GM06990 (cell line): ENCODE measurements around the gene PIGM.

ENCODE experiments used
- DNase-seq: peaks from one replicate; pipeline ENCODE4 v3.0.0-alpha.2; 2011; ENCODE audit not compliant: insufficient read length; ENCODE audit errors: extremely low read depth
- H3K27me3 ChIP-seq: replicated peaks from 2 replicates; pipeline ENCODE4 v1.6.0; 2011; ENCODE audit warnings: low read length; ENCODE audit not compliant: control insufficient read depth, insufficient read depth
- H3K36me3 ChIP-seq: 2 replicates; pipeline ENCODE4 v1.5.1; 2011; ENCODE audit warnings: low read length; ENCODE audit not compliant: control insufficient read depth, insufficient read depth
- H3K4me3 ChIP-seq: replicated peaks from 2 replicates; pipeline ENCODE4 v1.5.1; 2011; ENCODE audit warnings: low read depth, mild to moderate bottlenecking, control low read depth, low read length
- TF ChIP-seq, protein P1 (sequence below): IDR thresholded peaks from 2 replicates; pipeline ENCODE4 v1.5.1; 2011; ENCODE audit warnings: low read length, control low read depth, mild to moderate bottlenecking, inconsistent platforms; ENCODE audit not compliant: insufficient read depth, poor library complexity, severe bottlenecking

The PIGM gene

DNA sequence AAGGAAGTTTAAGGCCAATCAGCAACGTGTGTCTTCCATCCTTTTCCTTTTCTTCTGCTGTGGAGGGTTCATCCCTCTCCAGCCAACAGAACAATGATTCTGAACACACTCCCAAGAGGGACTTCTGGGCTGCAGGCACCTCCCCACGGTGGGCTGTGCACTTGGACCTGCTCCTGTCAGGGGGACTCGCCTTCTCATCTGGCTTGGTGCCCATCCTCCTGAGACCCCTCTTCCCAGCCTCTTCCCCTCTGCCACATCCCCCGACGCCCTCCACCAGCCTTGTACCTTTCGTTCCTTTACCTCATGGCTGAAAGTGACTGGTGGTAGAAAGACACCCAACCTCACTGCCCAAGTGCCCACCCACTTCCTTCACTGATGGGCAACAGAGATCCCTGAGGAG lies 51.7 kb downstream of the PIGM start:
- Histone ChIP-seq H3K36me3 (no peaks in the 10 kb centered on the region), H3K27me3 (peaks cover 3% of the 10 kb centered on the region)
- DNase-seq = no peak

DNA sequence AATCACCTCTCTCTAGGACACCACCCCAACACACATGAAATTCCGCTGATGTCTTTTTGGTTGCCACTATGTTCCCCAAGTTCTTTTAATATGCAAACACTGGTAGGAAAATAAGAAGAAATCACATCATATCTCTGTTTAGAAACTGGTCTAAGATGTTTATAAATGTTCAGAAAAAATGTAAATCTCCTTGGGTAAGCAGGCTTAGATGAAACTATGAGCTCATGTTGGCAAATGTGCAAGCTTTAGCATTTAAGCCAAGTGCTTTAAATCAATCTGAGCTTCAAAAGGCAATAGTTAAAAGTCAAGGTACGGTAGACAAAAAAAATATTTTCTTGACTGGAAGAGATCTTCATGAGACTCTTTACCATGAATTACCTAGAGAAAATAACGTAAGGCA lies 52.5 kb downstream of the PIGM start:
- TF ChIP-seq, protein P1, sequence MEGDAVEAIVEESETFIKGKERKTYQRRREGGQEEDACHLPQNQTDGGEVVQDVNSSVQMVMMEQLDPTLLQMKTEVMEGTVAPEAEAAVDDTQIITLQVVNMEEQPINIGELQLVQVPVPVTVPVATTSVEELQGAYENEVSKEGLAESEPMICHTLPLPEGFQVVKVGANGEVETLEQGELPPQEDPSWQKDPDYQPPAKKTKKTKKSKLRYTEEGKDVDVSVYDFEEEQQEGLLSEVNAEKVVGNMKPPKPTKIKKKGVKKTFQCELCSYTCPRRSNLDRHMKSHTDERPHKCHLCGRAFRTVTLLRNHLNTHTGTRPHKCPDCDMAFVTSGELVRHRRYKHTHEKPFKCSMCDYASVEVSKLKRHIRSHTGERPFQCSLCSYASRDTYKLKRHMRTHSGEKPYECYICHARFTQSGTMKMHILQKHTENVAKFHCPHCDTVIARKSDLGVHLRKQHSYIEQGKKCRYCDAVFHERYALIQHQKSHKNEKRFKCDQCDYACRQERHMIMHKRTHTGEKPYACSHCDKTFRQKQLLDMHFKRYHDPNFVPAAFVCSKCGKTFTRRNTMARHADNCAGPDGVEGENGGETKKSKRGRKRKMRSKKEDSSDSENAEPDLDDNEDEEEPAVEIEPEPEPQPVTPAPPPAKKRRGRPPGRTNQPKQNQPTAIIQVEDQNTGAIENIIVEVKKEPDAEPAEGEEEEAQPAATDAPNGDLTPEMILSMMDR = no peak
- H3K27me3 ChIP-seq = peaks cover 4% of the 10 kb centered on the region
- H3K4me3 ChIP-seq = no peak overlapping the region
- no peaks in the 10 kb centered on the region for H3K36me3 ChIP-seq
- no peak for DNase-seq

More for the DNA sequence above, 51.7 kb downstream of the PIGM start:
- no peak overlapping the region for H3K4me3 ChIP-seq
- TF ChIP-seq, protein P1 = no peak

DNA sequence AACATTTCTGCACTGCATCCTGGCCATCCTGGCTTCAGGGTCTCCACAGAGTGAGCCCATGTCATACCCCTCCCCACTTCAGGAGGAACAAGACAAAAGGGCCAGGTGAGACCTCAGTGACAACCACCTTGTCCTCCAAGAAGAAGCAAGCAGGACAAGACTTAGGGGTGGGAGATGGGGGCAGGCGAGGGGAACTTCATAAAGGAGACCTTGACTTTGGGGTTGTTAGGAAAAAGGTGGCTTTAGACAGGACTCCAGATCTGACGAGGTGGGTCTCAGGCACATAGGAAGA lies 53.7 kb downstream of the PIGM start:
- DNase-seq = no peak
- H3K27me3 ChIP-seq = peaks cover 4% of the 10 kb centered on the region

DNA sequence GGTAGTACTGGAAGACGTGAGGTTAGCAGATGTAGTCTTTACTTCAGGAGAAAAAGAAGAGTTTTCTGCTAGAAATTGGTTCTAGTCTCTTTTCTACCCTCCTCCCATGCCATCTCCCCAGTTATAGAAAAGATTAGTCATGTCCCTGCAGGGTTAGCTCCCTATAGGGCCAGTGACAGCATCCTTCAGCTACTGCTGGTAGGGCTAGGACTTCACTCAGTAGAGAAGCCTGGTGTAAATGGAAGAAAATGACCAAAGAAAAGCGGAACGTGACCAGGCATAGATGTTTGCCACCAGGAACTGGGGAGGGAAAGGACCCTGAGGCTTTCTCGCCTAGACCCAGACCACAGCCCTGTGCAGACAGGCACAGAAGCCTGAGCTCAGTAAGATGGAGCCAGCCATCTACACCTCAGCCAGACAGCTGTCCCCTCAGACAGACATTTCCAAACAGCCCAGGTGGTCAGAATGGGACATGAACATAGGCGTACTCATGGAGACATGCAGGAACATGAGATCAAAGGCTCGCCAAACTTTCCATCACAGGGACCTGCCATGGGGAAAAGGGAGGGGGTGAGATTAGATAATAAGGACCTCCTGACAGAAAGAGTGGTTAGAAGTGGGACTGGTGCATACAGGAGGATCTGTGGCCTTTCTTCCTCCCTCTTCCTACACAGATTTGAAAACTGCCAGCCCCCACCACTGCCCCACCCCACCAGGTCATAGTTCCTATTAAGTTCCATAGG lies 54.3 kb downstream of the PIGM start:
- Histone ChIP-seq H3K36me3 (no peaks in the 10 kb centered on the region), H3K27me3 (peaks cover 4% of the 10 kb centered on the region), H3K4me3 (no peak overlapping the region)
- TF ChIP-seq, protein P1 = no peak
- no peak for DNase-seq

More for the DNA sequence above, 53.7 kb downstream of the PIGM start:
- TF ChIP-seq, protein P1 = no peak
- Histone ChIP-seq H3K36me3 (no peaks in the 10 kb centered on the region), H3K4me3 (no peak overlapping the region)
